ENCODE measurements around the gene TBC1D2B.
"Not testable (repeated sequence)": the region's sequence is repeated elsewhere in the genome, so short reads cannot be mapped to it uniquely, and the experiment has no call there.

- not testable (repeated sequence) for TF ChIP-seq CTCF (IDR thresholded peaks at IDR 0.05 in 8 of 11, conservative IDR thresholded peaks at IDR 0.05 in 3 of 11); POLR2A (IDR thresholded peaks at IDR 0.05); POLR2AphosphoS5 (IDR thresholded peaks at IDR 0.05)
Observed at GRCh38 chr15:77997221-77997620, 80.3 kb downstream of the TBC1D2B start.

All from spleen (tissue), 7 donors.